Neural progenitor cell (in vitro differentiated cells): ENCODE results near the gene TREH. TPM values are rescaled to one million over a fixed set of nuclear protein-coding genes. Genes with fewer than 3 reads are reported as not detected.
"Not testable (repeated sequence)": the region's sequence is repeated elsewhere in the genome, so short reads cannot be mapped to it uniquely, and the experiment has no call there.

Source experiments
- DNase-seq: peaks from one replicate; pipeline ENCODE4 v3.0.0-alpha.2; 2016; ENCODE audit warnings: low spot score
- H2AFZ ChIP-seq: fragments of 200-600 bp; sonication (generic); replicated peaks from 2 replicates; pipeline ENCODE4 v1.6.1; 2016; ENCODE audit warnings: antibody characterized with exemption
- H3F3A ChIP-seq: fragments of 200-600 bp; sonication (generic); 2 replicates; pipeline ENCODE4 v1.6.1; 2016; ENCODE audit warnings: antibody characterized with exemption, low read depth
- H3K27ac ChIP-seq: fragments of 200-600 bp; sonication (generic); 2 replicates; pipeline ENCODE4 v1.5.1; 2016; ENCODE audit warnings: mild to moderate bottlenecking
- H3K27me3 ChIP-seq: fragments of 200-600 bp; sonication (generic); 2 replicates; pipeline ENCODE4 v1.6.1; 2016; ENCODE audit warnings: mild to moderate bottlenecking, moderate library complexity
- H3K36me3 ChIP-seq: fragments of 200-600 bp; sonication (generic); 2 replicates; pipeline ENCODE4 v1.5.1; 2016
- H3K4me1 ChIP-seq: fragments of 200-600 bp; sonication (generic); 2 replicates; pipeline ENCODE4 v1.6.1; 2016; ENCODE audit warnings: mixed run types
- H3K4me2 ChIP-seq: fragments of 200-600 bp; sonication (generic); 2 replicates; pipeline ENCODE4 v1.6.1; 2016
- H3K4me3 ChIP-seq: fragments of 200-600 bp; sonication (generic); 2 replicates; pipeline ENCODE4 v1.5.1; 2016
- H3K79me2 ChIP-seq: fragments of 200-600 bp; sonication (generic); 2 replicates; pipeline ENCODE4 v1.6.1; 2016; ENCODE audit warnings: low read depth
- H3K9ac ChIP-seq: fragments of 200-600 bp; sonication (generic); 2 replicates; pipeline ENCODE4 v1.6.1; 2016
- H3K9me3 ChIP-seq: fragments of 200-600 bp; sonication (generic); 2 replicates; pipeline ENCODE4 v1.5.1; 2016; ENCODE audit warnings: low read depth
- H4K20me1 ChIP-seq: fragments of 200-600 bp; sonication (generic); 2 replicates; pipeline ENCODE4 v1.6.1; 2016; ENCODE audit warnings: low read depth
- H3K27ac Mint-ChIP-seq: 3 replicates; pipeline ENCODE4 v1.8.0; 2021; ENCODE audit warnings: mixed read lengths
- H3K27me3 Mint-ChIP-seq: 2 replicates; pipeline ENCODE4 v1.8.0; 2022; ENCODE audit warnings: low read depth, mild to moderate bottlenecking, inconsistent platforms, moderate library complexity, mixed read lengths; ENCODE audit not compliant: insufficient read depth
- H3K36me3 Mint-ChIP-seq: 3 replicates; pipeline ENCODE4 v1.8.0; 2021; ENCODE audit warnings: mixed read lengths
- H3K4me1 Mint-ChIP-seq: 3 replicates; pipeline ENCODE4 v1.8.0; 2021; ENCODE audit warnings: mixed read lengths
- H3K4me3 Mint-ChIP-seq: 3 replicates; pipeline ENCODE4 v1.8.0; 2021; ENCODE audit warnings: mild to moderate bottlenecking, moderate library complexity, mixed read lengths
- H3K9me3 Mint-ChIP-seq: 3 replicates; pipeline ENCODE4 v1.8.0; 2020; ENCODE audit warnings: mixed read lengths
- CTCF ChIP-seq: fragments of 200-600 bp; sonication (generic); IDR thresholded peaks from 2 replicates; pipeline ENCODE4 v1.5.1; 2017; ENCODE audit warnings: antibody characterized with exemption, mild to moderate bottlenecking
- EZH2 ChIP-seq: fragments of 200-600 bp; sonication (generic); IDR thresholded peaks from 2 replicates; pipeline ENCODE4 v1.6.1; 2017; ENCODE audit warnings: antibody characterized with exemption, mild to moderate bottlenecking, moderate library complexity
- EZH2phosphoT487 ChIP-seq: fragments of 200-600 bp; sonication (generic); IDR thresholded peaks from 2 replicates; pipeline ENCODE4 v1.6.1; 2017; ENCODE audit warnings: antibody characterized with exemption
- total RNA-seq: library from RNA; depleted of rRNA; stranded (reverse); fragments of >200 nt; gene quantifications from 2 replicates; pipeline ENCODE4 v1.2.3, GENCODE V29; 2015; ENCODE audit warnings: low replicate concordance

The TREH gene
- total RNA-seq, 1 donor from 2014 or later = not detected

- Histone ChIP-seq H3K4me1 (peaks cover 16% of the 10 kb centered on the region), H3F3A (peaks cover 21% of the 10 kb centered on the region), H3K27me3 (peaks cover 48% of the 10 kb centered on the region), H3K4me2 (peak overlapping the region; percentile 49)
- H3K9ac ChIP-seq, H4K20me1 ChIP-seq, H3K36me3 Mint-ChIP-seq, H3K9me3 Mint-ChIP-seq, H2AFZ ChIP-seq, H3K27ac Mint-ChIP-seq, H3K79me2 ChIP-seq, H3K27ac ChIP-seq, H3K4me3 ChIP-seq, DNase-seq, H3K9me3 ChIP-seq, H3K36me3 ChIP-seq: not testable (repeated sequence)
- H3K4me1 Mint-ChIP-seq = peaks cover 39% of the 10 kb centered on the region
- peaks cover 16% of the 10 kb centered on the region for H3K27me3 Mint-ChIP-seq
- H3K4me3 Mint-ChIP-seq = peak overlapping the region; percentile 61
These were observed 40.6 kb upstream of the TREH start for GRCh38 chr11:118720078-118720477.

- not testable (repeated sequence) for H3K4me3 Mint-ChIP-seq, H3K9me3 Mint-ChIP-seq, H3K27ac Mint-ChIP-seq, H3K36me3 ChIP-seq, H3K4me2 ChIP-seq, H3K9ac ChIP-seq, DNase-seq, H3K4me3 ChIP-seq, H3K79me2 ChIP-seq, H3K9me3 ChIP-seq, H3K27ac ChIP-seq, H2AFZ ChIP-seq, H4K20me1 ChIP-seq, H3K36me3 Mint-ChIP-seq
- H3K4me1 Mint-ChIP-seq = peaks cover 42% of the 10 kb centered on the region
- peaks cover 25% of the 10 kb centered on the region for H3F3A ChIP-seq
- H3K27me3 Mint-ChIP-seq = peaks cover 16% of the 10 kb centered on the region
- H3K4me1 ChIP-seq = peaks cover 19% of the 10 kb centered on the region
- peaks cover 48% of the 10 kb centered on the region for H3K27me3 ChIP-seq
These were observed 39.1 kb upstream of the TREH start for GRCh38 chr11:118718562-118718961.

- H4K20me1 ChIP-seq, H3K27ac ChIP-seq, H3K36me3 ChIP-seq, H3K79me2 ChIP-seq, H3K9ac ChIP-seq, H3K4me3 ChIP-seq, H3K9me3 Mint-ChIP-seq, DNase-seq, H3K9me3 ChIP-seq, H3K4me3 Mint-ChIP-seq, H2AFZ ChIP-seq, H3K36me3 Mint-ChIP-seq, H3K4me2 ChIP-seq, H3K27ac Mint-ChIP-seq: not testable (repeated sequence)
- H3F3A ChIP-seq = peaks cover 25% of the 10 kb centered on the region
- H3K4me1 ChIP-seq = peaks cover 19% of the 10 kb centered on the region
- Mint-ChIP-seq H3K27me3 (peaks cover 16% of the 10 kb centered on the region), H3K4me1 (peaks cover 42% of the 10 kb centered on the region)
- peaks cover 42% of the 10 kb centered on the region for H3K27me3 ChIP-seq
These were observed 38.3 kb upstream of the TREH start for GRCh38 chr11:118717733-118718132.

DNA sequence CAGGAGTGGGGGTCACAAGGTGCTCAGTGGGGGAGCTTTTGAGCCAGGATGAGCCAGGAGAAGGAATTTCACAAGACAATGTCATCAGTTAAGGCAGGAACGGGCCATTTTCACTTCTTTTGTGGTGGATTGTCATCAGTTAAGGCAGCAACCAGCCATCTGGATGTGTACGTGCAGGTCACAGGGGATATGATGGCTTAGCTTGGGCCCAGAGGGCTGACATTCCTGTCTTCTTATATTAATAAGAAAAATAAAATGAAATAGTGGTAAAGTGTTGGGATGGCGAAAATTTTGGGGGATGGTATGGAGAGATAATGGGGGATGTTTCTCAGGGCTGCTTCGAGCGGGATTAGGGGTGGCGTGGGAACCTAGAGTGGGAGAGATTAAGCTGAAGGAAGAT, 37.8 kb upstream of the TREH start:
- not testable (repeated sequence) for H3K9me3 ChIP-seq, H3K27ac ChIP-seq, H4K20me1 ChIP-seq, H3K4me2 ChIP-seq, H3K4me3 ChIP-seq, H2AFZ ChIP-seq, H3K9me3 Mint-ChIP-seq, H3K36me3 ChIP-seq, H3K36me3 Mint-ChIP-seq, H3K4me3 Mint-ChIP-seq, H3K27ac Mint-ChIP-seq, H3K9ac ChIP-seq, H3K79me2 ChIP-seq, DNase-seq
- H3K27me3 Mint-ChIP-seq = peaks cover 16% of the 10 kb centered on the region
- peaks cover 41% of the 10 kb centered on the region for H3K4me1 Mint-ChIP-seq
- peaks cover 25% of the 10 kb centered on the region for H3F3A ChIP-seq
- peaks cover 38% of the 10 kb centered on the region for H3K27me3 ChIP-seq
- H3K4me1 ChIP-seq = peaks cover 19% of the 10 kb centered on the region

- no peaks in the 10 kb centered on the region for H3K9me3 Mint-ChIP-seq
These were observed 36.4 kb upstream of the TREH start for GRCh38 chr11:118715837-118716260.

More at GRCh38 chr11:118715837-118716260, 36.4 kb upstream of the TREH start:
- TF ChIP-seq EZH2 (no peak), EZH2phosphoT487 (no peak), CTCF (no peak)
- peak overlapping the region; percentile 74 for H3K27ac Mint-ChIP-seq
- no peaks in the 10 kb centered on the region for H3K36me3 Mint-ChIP-seq
- Histone ChIP-seq H3K9me3 (no peaks in the 10 kb centered on the region), H3K36me3 (no peaks in the 10 kb centered on the region), H3K27ac (no peak overlapping the region), H3K79me2 (no peaks in the 10 kb centered on the region), H3K27me3 (peaks cover 31% of the 10 kb centered on the region), H4K20me1 (no peaks in the 10 kb centered on the region), H2AFZ (no peak overlapping the region), H3F3A (peaks cover 25% of the 10 kb centered on the region), H3K9ac (no peak overlapping the region), H3K4me1 (peaks cover 19% of the 10 kb centered on the region), H3K4me2 (peak overlapping the region; percentile 51), H3K4me3 (no peak overlapping the region)
- H3K27me3 Mint-ChIP-seq = peaks cover 15% of the 10 kb centered on the region
- DNase-seq = peak; percentile 38
- H3K4me3 Mint-ChIP-seq = peak overlapping the region; percentile 44
- peaks cover 40% of the 10 kb centered on the region for H3K4me1 Mint-ChIP-seq
